ENCODE measurements around the gene MEGF11.

- TF ChIP-seq ZNF274 (IDR thresholded peaks at IDR 0.05; ENCODE audit: low read depth, low read length) (no peak), SUZ12 (IDR thresholded peaks at IDR 0.05; ENCODE audit: extremely low read depth, insufficient read depth, insufficient read length) (no peak), YY1 (IDR thresholded peaks at IDR 0.05; ENCODE audit: insufficient read depth, insufficient read length) (no peak)
These were observed 111.3 kb downstream of the MEGF11 start for GRCh38 chr15:66142285-66142684.
